Endothelial cell of umbilical vein (primary cell): Measurements from ENCODE around the gene ERN2.

Experiments
- CTCF ChIP-seq, 2 donors: IDR thresholded peaks; 1 replicate in 1 of 2; 2 replicates in 1 of 2; pipeline ENCODE4 v1.5.1; 2011; ENCODE audit warnings: low read length in 2 of 2, mild to moderate bottlenecking in 2 of 2, moderate library complexity in 2 of 2, control low read depth in 1 of 2, inconsistent platforms in 1 of 2, low read depth in 1 of 2; ENCODE audit not compliant: insufficient read depth in 1 of 2; ENCODE audit errors: extremely low read depth in 1 of 2
- JUN ChIP-seq: IDR thresholded peaks from 2 replicates; pipeline ENCODE4 v1.6.1; 2011; ENCODE audit warnings: borderline replicate concordance, low read depth; ENCODE audit not compliant: insufficient read length, insufficient read depth
- POLR2A ChIP-seq: IDR thresholded peaks from 2 replicates; pipeline ENCODE4 v1.6.1; 2012; ENCODE audit warnings: low read depth, mild to moderate bottlenecking, control low read depth, low read length
- POLR2AphosphoS5 ChIP-seq: IDR thresholded peaks from 2 replicates; pipeline ENCODE4 v1.6.1; 2012; ENCODE audit warnings: low read depth, mild to moderate bottlenecking, control low read depth, low read length, moderate library complexity; ENCODE audit not compliant: insufficient read depth

- TF ChIP-seq CTCF (IDR thresholded peaks at IDR 0.05; ENCODE audit: extremely low read depth in 1 of 2, insufficient read depth in 1 of 2, low read depth in 1 of 2, low read length in 2 of 2) (no peak), POLR2A (no peak), JUN (no peak), POLR2AphosphoS5 (no peak)
These were observed 12.5 kb downstream of the ERN2 start for GRCh38 chr16:23700509-23700908.
